ENCODE measurements around the gene KCNV2.
A peak's percentile ranks its signal among the peaks of the same experiment; 100 is the strongest.

The KCNV2 gene

DNA sequence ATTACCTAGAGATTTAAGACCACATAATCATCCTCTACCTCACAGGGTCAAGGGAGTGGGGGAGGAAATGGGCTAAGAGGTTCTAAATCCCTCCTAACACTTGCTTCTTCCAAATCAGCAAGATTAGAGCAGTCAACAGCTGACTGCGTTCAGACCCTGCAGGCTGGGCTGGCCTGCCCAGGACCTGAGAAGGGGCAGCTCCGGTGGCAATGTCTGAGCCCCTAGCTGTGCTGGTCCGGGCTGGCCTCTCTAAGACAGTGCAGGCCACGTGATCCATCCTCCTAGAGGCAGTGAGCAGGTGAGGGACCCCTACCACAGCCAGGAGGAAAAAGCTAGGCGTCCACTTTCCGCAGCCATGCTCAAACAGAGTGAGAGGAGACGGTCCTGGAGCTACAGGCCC is at the start of gene KCNV2:
Gene KCNV2, plus strand, starts transcription at position 126 of the 400 bp plus-strand sequence. Its CDS starts 230 bp downstream, at position 356.
- DNase-seq (ENCODE audit: insufficient read length, low spot score) (no peak), FAIRE-seq (no peak)
- TF ChIP-seq POLR2A (IDR thresholded peaks at IDR 0.05; ENCODE audit: low read depth, low read length) = no peak

DNA sequence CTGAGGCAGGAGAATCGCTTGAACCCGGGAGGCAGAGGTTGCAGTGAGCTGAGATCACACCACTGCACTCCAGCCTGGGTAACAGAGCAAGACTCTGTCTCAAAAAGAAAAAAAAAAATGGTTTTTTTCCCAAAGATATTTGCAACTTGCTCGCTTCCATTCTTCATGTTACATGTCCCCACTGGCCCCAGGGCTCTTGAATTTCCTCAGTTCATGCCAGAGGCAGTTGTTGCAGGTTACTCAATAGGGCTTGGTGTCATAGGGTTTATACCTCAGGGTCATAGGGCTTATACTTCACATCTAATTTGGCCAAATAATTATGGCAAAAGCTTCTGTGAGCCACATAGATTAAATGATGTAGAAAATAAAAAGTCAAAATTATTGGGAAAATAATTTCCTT is 44.1 kb upstream of the KCNV2 start:
- FAIRE-seq (no peak), DNase-seq (ENCODE audit: insufficient read length, low spot score) (no peak)
- TF ChIP-seq POLR2A (IDR thresholded peaks at IDR 0.05; ENCODE audit: low read depth, low read length) = no peak

DNA sequence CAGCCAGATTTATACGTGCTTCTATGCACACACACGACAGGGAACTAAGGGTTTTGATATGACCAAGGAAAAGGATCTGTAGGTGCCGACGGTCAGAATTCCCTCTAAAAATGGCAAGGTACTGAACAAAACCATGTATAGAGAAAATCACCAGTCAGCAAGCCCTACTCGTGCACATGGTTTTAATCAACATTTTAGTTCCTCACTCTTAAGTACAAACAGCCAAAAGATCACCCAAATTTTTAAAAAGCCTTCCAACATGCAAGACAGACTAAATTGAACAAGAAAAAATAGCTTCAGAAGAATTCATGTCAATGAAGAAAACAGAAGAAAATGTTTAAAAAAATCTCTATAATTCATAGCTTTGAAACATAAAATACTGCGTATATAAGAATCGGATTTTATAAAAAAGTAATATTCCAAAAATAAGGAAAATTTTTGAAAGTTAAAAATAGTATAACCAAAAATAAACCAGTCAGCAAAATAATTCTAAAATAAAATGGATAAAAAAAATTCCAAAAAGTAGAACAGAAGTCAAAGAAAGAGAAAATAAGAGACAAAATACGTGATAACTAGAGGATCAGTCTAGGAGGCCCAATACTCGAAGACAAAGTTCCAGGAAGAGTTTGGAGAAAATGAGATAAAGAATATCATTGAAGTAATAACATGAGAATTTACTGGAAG is 43.0 kb upstream of the KCNV2 start:
- DNase-seq (ENCODE audit: insufficient read length, low spot score) = no peak
- FAIRE-seq = no peak
- no peak for TF ChIP-seq POLR2A (IDR thresholded peaks at IDR 0.05; ENCODE audit: low read depth, low read length)

DNA sequence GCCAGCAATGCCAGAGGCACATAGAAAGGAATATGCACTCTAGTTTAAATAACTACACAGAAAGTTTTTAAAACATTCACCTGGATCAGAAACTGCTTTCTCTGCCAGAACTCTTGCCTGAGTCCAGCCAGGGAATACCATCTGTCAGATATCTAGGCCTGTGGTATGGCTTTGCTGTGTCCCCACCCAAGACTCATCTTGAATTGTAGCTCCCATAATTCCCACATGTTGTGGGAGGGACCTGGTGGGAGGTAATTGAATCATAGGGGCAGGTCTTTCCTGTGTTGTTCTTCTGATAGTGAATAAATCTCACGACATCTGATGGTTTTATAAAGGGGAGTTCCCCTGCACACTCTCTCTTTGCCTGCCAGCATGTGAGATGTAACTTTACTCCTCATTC is 41.5 kb upstream of the KCNV2 start:
- no peak for FAIRE-seq
- no peak for DNase-seq (ENCODE audit: insufficient read length, low spot score)
- no peak for TF ChIP-seq POLR2A (IDR thresholded peaks at IDR 0.05; ENCODE audit: low read depth, low read length)

DNA sequence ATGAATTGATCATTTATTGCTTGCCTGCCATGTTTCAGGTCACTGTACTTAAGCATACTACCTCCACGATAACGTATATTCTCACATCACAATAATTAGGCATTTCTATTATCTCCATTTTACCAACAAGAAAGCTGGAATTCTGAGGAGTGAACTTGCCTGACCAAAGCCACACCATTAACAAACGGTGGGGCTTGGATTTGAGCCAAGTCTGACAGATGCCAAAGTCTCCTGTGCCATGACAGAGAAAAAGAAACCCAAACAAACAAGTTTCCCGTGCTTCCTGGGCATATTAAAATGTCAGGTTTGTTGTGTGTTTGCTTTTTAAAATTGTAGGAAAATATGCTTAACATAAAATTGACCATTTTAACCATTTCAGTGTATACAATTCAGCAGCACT is 40.8 kb upstream of the KCNV2 start:
- FAIRE-seq (no peak), DNase-seq (ENCODE audit: insufficient read length, low spot score) (no peak)
- TF ChIP-seq POLR2A (IDR thresholded peaks at IDR 0.05; ENCODE audit: low read depth, low read length) = no peak

DNA sequence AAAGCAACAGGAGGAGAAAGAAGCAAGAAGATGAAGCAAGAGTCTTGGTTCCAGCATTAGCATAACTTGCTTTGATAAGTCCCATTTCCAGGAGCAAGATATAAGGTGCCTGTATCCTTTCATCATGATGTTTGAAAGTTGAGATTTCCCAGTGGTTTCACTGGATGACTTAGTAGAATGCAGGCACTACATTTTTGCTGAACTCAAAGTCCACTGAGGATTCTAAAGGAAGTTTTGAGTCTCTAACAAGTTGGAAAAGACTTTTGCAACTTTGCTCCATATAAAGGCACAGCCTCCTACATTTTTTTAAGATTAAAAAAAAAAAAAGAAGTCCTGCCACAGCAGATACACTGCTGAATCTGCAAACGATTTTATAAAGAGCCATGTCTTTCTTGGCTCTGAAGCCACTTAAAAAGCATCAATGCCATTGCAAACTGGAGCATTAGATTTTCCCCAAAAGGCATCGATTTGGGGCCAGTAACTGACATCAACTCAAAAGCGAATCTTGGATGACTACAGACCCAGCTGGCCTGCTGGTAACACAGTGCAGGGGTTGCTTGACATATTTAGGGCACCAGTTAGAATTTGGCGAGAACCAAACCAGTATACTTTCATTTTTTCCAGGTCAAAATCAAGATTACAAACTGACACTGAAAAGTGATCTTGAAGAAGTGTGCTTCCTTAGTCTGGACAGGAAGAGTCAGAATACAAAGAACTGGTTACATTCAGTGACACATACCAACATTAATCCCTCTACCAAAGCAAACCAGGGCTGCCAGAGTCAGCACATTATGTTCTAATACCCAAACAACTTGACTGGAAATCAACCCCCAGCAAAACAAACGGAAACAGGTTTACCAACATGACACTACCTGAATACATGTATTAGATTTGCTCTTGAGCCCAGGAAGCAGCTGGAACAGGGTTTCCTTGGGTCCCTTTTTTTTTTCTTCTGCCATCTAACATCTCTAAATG is 39.1 kb upstream of the KCNV2 start:
- no peak for TF ChIP-seq POLR2A (IDR thresholded peaks at IDR 0.05; ENCODE audit: low read depth, low read length)
- FAIRE-seq = peak; percentile 50
- DNase-seq (ENCODE audit: insufficient read length, low spot score) = no peak

DNA sequence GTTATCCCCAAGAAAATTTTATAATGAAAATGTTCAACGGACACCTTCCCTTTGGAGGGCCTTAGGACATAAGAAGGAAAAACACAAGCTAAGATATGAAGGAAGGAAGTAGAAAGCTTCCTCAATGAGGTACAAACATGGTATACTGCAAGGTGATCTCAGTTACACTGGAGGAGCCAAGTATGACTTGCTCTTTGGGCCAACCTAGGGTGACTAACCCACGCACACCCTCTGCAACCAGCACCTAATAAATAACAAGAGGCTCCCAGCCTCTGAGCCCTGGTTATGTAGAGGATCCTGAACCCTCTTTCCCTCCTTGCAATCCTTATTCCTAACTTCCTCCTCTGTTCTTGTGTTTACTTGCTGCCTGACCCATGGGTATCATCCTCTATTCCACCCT is 38.3 kb upstream of the KCNV2 start:
- TF ChIP-seq POLR2A (IDR thresholded peaks at IDR 0.05; ENCODE audit: low read depth, low read length) = no peak
- no peak for DNase-seq (ENCODE audit: insufficient read length, low spot score)
- FAIRE-seq = no peak

DNA sequence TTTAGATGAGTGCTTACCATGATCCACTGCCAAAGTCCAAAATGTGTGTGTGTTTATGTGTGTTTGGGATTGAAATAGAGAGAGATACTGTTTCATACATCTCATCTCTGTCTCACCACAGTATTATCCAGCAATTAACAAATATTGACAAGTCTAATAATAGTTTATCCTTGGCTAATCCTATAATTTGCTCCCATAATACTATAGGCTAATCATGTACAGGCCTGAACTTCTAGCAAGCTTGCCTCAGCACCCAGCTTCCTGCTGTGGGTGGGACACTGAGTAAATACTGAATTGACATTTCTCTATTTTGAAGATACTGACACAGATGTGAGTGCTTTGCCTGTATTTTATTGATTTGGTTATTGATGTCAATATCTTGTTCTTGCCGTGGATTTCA is 35.3 kb upstream of the KCNV2 start:
- no peak for FAIRE-seq
- TF ChIP-seq POLR2A (IDR thresholded peaks at IDR 0.05; ENCODE audit: low read depth, low read length) = no peak

DNA sequence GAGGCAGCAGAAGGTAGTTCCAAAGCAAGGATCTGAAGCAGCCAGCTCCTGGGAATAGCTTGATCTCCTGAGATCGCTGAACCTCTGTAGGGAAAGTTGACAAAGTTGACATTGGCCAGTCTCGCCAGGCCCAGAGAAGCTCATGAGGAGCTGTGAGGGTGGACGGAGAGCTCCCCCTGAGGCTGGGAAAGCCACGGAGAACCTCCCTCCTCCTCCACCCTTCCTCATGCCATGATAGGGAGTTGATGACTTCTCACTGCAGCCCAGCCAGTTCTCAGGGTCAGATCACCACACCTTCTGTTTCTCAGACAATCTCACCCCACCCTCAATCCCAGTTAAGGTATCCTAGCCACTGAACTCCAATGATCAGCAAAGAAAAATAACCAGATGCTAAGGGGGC is 30.4 kb upstream of the KCNV2 start:
- no peak for TF ChIP-seq POLR2A (IDR thresholded peaks at IDR 0.05; ENCODE audit: low read depth, low read length)
- no peak for FAIRE-seq
- DNase-seq (ENCODE audit: insufficient read length, low spot score) = no peak

More for the DNA sequence above, 35.3 kb upstream of the KCNV2 start:
- no peak for DNase-seq (ENCODE audit: insufficient read length, low spot score)

DNA sequence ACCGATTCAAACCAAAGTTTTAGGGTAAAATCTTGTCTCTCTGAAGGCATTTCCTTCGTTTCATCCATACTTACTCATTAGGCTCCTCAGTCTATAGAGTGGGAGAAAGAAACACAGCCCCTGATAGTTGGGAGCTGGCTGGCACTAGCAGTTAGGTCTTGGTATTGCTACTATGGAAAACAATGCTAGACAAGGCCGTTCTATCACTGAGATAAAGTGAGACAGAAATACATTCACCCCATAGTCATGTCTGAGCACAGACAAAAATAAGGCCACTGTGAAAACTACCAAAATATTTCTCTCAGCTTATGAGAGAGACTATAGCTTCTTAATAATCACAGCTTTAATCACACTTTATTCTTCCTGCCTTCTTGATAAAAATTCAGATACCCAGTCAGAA is 28.7 kb upstream of the KCNV2 start:
- no peak for TF ChIP-seq POLR2A (IDR thresholded peaks at IDR 0.05; ENCODE audit: low read depth, low read length)
- FAIRE-seq = no peak
- no peak for DNase-seq (ENCODE audit: insufficient read length, low spot score)

DNA sequence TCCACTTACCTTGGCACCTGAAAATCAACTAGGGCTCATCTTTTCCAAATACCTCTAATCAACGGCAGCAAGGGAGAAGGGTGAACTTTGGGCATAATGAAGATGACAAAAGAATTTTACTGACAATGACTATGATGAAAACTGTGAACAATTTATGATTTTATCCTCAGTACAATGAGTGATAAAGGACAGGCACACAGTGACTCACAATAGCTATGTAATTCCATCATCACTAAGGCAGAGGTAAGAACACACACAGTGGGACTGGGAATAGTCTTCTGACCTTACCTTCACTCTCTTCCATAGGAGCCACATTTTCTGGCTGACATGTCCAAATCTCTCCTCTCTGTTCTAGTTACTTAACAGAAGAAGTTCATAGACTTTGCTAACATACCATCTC is 26.1 kb upstream of the KCNV2 start:
- DNase-seq (ENCODE audit: insufficient read length, low spot score) = no peak
- TF ChIP-seq POLR2A (IDR thresholded peaks at IDR 0.05; ENCODE audit: low read depth, low read length) = no peak
- peak; percentile 27 for FAIRE-seq

DNA sequence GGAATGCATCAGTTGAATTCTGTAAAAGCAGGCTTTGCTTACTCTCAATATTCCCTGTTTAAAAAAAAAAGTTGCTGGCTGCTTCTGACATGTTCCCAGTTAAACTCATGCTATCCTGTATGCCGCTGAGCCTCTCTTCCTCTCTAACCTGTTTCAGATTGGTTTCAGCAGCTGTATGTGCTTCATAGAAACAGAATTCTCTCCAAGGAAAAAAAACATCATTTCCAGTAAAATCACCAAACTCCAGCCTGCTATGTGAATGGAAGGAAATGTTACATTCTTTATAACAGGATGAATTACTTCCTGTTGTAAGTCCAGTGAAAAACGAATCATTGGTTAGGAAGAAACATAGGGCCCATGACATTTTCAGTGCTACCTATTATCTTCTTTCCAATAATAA is 25.7 kb upstream of the KCNV2 start:
- DNase-seq (ENCODE audit: insufficient read length, low spot score) (no peak), FAIRE-seq (peak; percentile 74)
- no peak for TF ChIP-seq POLR2A (IDR thresholded peaks at IDR 0.05; ENCODE audit: low read depth, low read length)

DNA sequence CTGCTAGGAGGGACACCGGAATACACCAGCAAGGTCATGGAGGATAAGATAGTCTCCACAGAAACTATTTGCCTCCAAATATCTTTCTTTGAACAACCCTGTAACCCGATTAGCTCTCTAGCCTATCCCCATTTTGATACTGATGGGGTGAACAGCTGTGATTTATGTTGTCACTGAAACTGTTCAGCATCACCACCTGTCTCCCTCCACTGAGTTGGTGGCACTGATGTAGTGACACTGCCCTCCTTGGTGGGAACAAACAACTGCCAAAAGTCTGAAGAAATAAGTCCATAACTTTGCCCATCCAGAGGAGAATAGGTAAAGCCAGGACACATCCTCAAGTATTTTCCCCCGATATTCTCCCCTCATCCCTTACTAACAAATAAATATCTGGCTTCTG is 24.3 kb upstream of the KCNV2 start:
- TF ChIP-seq POLR2A (IDR thresholded peaks at IDR 0.05; ENCODE audit: low read depth, low read length) = no peak
- FAIRE-seq (no peak), DNase-seq (ENCODE audit: insufficient read length, low spot score) (no peak)

DNA sequence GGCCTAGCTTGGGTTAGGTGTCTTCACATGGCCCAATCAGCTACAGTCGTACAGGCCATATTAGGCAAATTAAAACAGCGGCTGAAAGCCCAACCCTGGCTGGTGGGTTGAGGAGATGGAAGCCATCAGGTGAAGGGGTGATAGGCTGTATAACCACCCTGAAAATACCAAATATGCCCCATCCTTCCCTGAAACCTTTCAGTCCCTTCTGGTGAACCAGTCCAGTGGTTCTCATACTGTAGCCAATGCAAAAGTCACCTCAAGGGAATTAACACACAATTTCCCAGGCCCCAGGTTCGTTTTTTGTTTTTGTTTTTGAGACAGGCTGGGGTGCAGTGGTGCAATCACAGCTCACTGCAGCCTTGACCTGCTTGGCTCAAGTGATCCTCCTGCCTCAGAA is 19.8 kb upstream of the KCNV2 start:
- TF ChIP-seq POLR2A (IDR thresholded peaks at IDR 0.05; ENCODE audit: low read depth, low read length) = no peak

DNA sequence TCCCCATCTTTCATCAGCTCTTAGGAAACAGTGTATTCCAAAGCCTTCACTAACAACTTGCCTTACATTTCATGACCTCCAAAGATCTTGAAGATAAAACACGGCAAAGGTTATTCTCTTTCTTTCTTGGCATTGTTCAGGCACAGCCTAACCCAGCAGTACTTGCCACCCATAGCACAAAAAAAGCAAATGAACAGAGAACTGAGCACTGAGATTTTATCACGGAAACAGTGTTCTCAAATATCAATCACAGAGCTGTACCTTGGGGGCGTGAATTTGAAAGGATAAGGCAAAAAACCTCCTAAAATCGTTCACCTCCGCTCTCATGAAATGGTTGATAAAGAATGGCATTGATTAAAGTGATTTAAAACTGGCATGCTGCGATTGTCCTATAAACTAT is 16.9 kb upstream of the KCNV2 start:
- FAIRE-seq = no peak
- no peak for DNase-seq (ENCODE audit: insufficient read length, low spot score)
- TF ChIP-seq POLR2A (IDR thresholded peaks at IDR 0.05; ENCODE audit: low read depth, low read length) = no peak

More for the DNA sequence above, 19.8 kb upstream of the KCNV2 start:
- no peak for DNase-seq (ENCODE audit: insufficient read length, low spot score)
- no peak for FAIRE-seq
